HG03159 (cell line): ENCODE data around the gene JMJD1C.
"Not testable (repeated sequence)": the region's sequence is repeated elsewhere in the genome, so short reads cannot be mapped to it uniquely, and the experiment has no call there.

ENCODE experiments used
- ATAC-seq: cut with Tn5 transposase; IDR thresholded peaks from one replicate; pipeline ENCODE4 v1.9.1; 2021; ENCODE audit warnings: mild to moderate bottlenecking, moderate library complexity; ENCODE audit not compliant: unreplicated experiment

JMJD1C gene

GRCh38 chr10:63368365-63368764 lies 97.4 kb downstream of the JMJD1C start:
- no peak for ATAC-seq

GRCh38 chr10:63366933-63367332 lies 98.8 kb downstream of the JMJD1C start:
- ATAC-seq, result no peak

DNA sequence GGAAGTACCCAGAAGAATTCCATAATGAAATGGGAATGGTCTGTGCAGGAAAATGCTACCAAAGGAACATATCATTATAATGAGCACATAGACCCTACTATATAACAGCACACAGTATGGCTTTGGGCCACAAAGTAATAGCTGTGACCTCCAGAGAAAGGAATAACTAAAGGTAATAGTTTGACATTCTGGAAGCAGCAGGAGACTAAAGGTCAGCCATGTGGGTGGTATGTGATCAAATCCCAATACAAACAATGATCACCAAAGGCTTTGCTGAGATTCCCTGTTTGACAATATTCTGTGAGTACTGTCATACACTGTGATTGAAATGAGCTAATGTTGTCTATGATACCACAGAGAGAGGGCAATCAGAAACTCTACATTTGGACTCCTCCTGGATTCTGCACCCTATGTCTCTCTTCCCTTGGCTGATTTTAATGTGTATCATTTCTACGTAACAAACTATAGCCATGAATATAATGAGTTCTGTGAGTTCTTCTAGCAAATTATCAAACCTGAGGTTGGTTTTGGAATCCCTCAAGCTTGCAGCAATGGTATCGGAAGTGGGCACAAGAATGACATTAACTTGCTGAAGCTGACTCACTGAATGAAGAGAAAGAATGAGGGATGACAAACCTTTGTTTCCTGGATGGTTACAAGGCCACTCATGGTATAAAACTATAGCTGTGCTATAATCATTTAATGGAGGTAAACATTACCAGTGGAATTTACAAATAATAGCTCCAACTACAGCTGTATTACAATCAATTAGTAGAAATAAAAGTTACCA lies 99.6 kb downstream of the JMJD1C start:
- no peak for ATAC-seq

DNA sequence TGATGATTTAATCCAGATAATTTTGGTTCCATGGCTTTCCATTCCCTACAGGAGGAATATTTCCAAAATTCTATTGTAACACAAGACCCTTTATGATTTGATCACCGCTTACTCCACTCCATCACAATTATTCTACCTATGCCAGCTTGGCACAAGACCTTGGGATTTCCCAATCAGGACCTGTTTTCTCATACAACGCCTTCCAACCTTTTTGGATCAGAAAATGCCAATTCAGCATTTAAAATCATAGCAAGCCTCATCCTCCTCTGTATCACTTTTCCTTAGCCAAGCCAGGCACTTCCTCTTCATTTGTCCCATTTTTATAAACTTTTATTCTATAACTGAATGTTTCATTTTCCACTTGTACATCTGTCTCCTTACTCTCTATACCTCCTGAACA lies 100.9 kb downstream of the JMJD1C start:
- ATAC-seq, result no peak

- no peak for ATAC-seq
Observed at GRCh38 chr10:63363951-63364350, 101.8 kb downstream of the JMJD1C start.

DNA sequence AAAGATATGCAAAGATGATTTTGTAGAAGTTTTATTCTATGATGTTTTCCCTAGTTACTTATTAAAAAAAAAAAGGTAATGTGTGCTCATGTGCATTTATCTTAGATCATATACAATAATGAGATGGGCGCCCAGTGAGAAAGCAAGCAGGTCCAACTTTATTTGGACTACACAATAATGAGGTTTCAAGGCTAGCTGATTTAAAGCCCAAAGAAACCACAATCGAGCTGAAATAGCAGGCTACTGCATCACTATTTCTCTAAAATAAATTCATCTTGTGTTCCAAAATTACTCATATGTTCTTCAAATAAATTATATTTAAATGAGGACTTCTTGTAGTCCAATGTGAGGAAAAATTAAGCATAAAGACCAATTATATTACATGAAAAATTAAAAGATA lies 110.1 kb downstream of the JMJD1C start:
- peak; percentile 15 for ATAC-seq

DNA sequence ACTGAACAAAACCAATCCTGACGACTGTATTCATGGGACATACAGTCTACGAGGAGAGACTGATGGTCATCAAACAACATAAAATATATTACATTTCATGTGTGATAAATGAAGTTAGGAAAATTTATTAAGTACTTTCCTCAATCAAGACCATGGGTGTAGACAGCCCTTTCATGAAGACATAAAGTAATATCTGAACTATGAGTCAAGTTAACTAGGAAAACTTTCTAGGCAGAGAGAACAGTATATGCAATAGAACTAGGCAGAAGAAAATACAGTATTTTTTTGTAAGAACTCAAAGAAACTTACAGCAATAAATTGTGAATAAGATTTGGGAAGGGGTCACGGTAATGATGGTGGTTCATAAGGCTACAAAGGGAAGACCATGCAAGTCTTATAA lies 112.8 kb downstream of the JMJD1C start:
- ATAC-seq, result no peak

DNA sequence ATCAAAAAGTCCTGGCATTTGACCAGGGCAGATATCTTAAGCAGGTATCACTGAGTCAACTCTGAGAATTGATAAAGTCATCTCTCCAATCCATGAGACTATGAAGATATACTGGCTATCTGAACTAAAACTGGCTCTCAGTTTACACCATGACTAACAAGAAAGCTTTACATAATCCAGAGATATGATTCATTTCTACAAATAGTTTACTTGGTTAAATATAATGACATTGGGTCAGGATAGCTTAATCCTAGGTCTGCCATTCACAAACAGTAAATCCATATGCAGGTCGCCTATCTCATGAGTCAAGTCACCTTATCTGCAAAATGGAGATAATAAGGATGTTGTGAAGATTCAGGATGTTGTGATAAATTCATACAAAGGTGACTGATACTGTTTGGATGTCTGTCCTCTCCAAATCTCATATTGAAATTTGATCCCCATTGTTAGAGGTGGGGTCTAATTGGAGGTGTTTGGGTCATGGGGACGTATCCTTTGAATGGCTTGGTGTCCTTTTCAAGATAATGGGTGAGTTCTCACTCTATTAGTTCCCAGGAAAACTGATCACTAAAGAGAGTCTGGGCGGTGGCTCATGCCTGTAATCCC lies 117.4 kb downstream of the JMJD1C start:
- ATAC-seq, result no peak

DNA sequence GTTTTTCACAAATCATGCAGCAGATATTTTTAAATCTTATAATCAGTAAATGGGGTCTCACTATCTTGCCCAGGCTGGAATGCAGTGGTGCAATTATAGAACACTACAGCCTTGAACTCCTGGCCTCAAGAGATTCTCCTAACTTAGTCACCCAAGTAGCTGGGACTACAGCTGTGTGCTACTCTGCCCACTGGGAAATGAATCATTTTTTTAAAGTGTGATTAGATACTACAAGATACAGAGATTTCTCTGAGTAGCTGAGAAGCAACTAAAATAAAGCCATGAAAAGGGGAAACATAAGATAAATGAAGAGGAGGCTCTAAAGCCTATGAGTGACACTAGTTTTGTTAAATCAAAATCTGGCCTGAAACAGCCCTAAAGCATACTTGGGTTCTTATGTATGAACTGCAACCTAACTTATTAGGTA lies 119.7 kb downstream of the JMJD1C start:
- ATAC-seq, result no peak

DNA sequence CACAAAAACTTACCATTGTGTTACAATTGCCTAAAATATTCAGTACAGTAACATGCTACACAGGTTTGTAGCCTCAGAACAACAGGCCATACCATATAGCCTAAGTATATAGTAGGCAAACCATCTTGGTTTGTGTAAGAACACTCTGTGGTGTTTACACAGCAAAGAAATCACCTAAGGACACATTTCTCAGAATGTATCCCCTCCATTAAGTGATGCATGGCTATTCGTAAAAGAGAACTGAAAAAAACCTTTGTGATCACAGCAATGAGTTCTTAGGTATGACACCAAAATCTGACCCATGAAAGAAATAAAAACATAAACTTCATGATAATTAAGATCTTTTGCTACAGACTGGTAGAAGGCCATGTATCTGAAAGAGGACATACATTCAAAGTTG lies 121.5 kb downstream of the JMJD1C start:
- no peak for ATAC-seq

DNA sequence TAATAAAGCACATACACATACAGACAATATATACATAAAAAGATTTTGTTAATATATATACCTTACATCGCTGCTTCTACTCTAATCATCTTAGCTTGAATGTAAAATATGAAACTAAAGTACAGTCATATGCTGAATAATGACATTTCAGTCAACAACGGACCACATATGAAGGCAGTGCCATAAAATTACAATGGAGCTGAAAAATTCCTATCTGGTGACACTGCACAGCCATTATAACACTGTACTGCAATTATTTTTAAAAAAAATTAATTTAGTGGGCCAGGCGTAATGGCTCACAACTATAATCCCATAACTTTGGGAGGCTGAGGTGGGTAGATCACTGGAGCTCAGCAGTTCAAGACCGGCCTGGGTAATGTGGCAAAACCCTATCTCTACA lies 122.3 kb downstream of the JMJD1C start:
- no peak for ATAC-seq

DNA sequence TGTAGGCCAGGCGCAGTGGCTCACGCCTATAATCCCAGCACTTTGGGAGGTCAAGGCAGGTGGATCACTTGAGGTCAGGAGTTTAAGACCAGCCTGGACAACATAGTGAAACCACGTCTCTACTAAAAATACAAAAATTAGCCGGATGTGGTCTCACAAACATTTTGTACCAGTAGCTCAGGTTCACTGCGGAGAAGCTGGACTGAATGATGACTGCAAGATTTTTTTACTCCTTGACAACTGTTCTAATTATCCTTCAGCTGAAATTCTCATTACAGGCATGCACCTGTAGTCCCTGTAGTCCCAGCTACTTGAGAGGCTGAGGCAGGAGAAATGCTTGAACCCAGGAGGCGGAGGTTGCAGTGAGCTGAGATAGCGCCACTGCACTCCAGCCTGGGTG lies 126.1 kb downstream of the JMJD1C start:
- ATAC-seq, result not testable (repeated sequence)

GRCh38 chr10:63337455-63338251 lies 128.1 kb downstream of the JMJD1C start:
- no peak for ATAC-seq

DNA sequence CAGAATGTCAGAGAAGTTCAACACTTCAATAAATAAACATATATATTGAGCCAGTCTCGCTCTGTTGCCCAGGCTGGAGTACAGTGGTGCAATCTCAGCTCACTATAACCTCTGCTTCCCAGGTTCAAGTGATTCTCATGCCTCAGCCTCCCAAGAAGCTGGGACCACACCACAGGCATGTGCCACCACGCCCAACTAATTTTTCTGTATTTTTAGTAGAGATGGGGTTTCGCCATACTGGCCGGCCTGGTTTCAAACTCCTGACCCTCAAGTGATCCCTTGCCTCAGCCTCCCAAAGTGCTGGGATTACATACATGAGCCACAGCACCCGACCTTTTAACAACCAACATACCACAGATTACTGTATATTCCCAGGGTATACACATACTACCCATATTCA lies 134.2 kb downstream of the JMJD1C start:
- no peak for ATAC-seq

DNA sequence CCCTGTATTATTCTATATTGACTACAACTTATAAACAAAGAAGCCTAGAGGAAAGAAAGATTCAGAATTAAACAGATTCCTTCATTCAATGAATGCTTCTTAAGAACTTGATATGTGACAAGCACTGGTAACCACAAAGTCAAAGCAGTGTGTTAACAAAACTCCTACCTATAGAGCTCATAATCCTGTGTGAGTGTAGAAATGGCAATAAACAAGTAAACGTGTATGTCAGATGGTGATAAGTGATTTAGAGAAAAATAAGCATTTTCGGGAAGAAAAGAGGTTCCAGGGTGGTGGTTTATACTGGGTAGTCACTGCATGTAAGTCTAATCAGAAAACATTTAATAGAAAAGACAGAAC lies 141.3 kb downstream of the JMJD1C start:
- no peak for ATAC-seq

DNA sequence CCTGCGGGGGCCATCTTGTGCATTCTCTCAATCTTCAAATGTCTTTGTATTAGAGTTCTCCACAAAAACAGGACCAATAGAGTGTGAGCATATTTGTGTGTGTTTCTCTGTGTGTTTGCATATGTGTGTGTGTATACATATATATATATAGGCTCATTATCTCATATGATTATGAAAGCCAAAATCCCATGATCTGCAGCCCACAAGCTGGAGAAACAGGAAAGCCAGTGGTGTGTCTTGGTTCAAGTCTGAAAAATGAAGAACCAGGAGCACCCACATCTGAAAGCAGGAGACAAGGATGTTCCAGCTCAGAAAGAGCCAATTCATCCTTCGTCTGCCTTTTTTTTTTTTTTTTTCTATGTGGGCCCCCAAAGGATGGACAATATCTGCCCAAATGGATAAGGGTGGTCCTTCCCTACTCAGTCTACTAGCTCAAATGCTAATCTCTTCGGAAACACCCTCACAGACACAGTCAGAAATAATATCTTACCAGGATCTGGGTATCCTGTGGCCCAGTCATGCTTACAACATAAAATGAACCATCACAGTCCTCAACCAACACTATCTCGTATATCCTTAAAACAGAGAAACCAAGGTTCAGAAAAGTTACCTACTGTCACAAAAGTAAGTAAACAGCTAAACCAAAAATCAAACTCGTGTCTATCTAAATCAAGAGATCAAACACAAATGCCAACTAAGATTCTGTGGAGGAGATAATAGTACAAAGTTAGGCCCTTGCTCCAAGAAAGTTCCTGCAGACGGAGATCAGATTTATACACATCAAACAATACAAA lies 141.9 kb downstream of the JMJD1C start:
- no peak for ATAC-seq

GRCh38 chr10:63320683-63321082 lies 145.1 kb downstream of the JMJD1C start:
- no peak for ATAC-seq

GRCh38 chr10:63319231-63319630 lies 146.5 kb downstream of the JMJD1C start:
- ATAC-seq, result no peak

DNA sequence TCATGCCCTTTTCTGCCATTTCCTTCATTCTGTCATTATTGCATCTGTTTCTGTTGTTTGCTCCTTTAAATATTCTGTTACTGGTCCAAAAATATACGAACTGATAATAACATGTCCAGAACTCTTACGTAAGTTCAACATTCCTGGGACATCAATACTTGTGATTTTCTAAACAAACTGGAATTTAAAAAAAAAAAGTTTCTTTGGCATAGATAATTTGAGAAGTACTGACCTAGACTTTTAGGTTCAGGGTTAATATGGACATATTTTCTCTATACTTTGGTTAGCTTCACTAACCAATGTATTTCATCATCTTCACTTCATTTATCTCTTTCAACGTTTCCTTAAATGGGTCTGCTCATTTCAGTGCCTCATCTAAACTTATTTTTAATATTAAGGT lies 147.3 kb downstream of the JMJD1C start:
- no peak for ATAC-seq

GRCh38 chr10:63314020-63314419 lies 151.8 kb downstream of the JMJD1C start:
- ATAC-seq, result no peak

GRCh38 chr10:63313066-63313717 lies 152.6 kb downstream of the JMJD1C start:
- ATAC-seq, result no peak
